NCI-H1930 (cell line): Measurements from ENCODE around the gene FAM171A1.
"Not testable (repeated sequence)": the region's sequence is repeated elsewhere in the genome, so short reads cannot be mapped to it uniquely, and the experiment has no call there.

Experiments used
- DNase-seq, 2 experiments: peaks; one replicate each; lab custom pipeline; 2025; lab: John Stamatoyannopoulos, UW

FAM171A1 gene

DNA sequence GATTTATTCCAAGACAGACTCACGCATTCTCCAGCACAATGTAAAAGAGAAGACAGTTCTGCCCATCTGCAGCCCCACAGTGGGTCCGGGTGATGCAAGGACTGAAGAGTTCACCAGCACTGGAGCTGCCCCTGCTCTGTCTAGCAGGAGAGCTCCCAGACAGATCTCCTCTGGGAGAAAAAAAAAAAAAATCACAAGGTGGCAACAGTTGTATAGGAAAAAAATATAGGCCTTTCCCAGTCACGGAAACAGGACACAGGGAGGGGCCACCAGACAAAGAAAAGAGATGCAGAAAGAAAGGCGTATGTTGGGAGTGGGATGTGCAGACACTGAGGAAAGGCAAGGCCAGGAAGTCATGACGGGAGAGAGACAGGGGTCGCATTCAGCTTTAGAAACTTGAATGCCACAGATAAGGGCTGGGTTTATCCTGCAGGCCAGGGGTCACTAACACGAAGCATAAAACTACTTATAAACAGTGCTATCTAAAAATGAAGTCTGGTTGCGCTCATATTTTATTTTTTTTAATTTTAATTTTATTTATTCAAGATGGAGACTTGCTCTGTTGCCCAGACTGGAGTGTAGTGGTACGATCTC is 54.1 kb downstream of the FAM171A1 start:
- no peak for DNase-seq

DNA sequence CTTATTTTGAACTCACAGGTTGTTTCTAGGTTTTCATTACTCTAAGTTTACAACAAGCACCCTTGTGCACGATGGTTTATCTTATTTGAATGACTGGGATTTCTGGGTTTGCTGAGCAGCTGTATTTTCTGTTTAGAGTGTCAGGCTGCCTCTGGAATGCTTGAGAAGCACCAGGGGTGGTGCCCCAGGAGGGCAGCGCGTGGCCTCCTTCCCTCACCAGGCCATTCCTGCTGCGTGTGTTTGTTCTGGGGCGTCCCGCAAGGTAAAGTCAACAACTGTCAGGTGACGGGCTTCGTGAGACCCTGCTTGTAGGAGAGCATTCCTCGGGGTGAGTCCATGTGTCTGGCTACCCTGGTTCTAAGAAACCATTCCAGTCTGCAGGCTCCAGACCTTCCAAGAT is 54.9 kb downstream of the FAM171A1 start:
- DNase-seq = no peak

DNA sequence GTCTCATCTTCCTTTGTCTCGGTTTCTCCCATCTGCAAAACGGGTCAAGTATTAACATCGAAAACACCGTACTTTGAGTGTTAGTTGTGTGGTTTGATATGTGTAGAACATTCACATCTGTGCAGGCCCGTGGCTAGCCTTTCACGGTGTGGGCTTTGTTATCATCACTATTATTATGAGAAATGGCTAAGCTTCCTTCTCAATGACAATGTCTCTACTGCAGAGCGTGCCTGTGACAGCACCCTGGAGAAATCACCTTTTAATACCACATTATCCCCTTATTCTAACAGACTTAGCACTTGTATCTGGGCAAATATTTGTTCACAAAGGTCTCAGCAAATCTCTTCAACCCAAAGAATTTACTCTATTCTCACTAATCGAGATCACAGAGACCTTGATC is 55.8 kb downstream of the FAM171A1 start:
- no peak for DNase-seq

DNA sequence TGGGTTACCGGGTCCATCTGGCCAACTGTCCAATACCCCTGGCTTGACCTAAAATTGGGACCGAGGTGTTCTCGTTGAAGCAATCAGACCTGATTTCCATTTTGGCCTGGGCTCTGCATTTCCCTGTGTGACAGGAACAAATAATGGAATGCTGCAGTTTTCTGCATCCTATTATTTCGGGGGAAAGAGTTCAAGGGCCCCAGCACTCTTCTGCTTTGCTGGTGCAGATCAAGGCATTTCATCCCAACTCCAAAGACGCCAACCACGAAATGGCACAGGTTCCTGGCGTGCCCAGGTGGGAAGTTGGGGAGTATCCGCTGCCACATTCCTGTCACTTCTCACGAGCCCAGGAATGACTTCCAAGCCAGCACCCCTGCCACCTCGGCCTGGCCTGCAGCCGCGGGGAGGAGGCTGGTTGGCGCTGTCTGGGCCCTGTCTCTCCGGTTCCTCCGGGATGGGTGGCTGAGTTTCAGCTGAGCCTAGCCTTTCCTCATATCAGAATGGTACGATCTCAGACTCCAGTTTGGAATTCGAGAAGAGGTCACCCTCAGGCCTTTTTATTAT is 56.5 kb downstream of the FAM171A1 start:
- no peak for DNase-seq

DNA sequence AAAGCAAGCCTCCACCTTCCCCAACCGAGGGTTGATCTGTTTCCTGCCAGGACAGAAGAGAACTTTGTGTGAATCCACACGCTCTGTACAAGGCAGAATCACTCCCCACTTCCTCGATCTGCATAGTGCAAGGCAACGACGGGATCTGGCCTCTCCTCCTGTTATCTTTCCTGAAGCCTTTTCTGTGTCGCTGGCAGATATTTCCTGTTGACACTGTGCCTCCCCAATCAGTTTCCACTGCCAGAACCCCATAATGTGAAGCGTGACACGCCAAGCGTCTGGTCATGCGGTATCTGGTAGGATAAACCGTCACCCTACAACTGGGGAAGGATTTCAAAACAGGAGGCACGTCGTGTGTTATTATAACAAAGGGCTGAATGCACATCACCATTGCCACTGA is 57.2 kb downstream of the FAM171A1 start:
- DNase-seq = no peak

DNA sequence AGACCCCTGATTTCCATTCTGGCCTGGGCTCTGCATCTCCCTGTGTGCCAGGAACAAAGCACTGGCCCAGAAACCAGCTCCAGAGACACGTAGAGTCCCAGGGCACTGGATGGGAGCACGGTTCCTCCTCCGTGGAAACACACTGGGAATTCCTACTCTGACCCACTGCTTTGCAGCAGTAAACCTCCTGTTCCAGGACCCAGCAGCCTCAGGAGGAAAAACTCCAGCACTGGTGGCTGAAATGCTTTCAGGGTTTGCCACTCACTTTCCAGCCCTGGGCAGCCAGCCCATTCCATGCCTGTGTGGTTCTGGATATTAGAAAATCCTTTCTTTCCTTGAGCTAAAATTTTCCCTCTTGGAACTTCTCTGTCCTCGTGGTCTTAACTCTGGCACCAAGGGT is 58.0 kb downstream of the FAM171A1 start:
- DNase-seq = no peak

DNA sequence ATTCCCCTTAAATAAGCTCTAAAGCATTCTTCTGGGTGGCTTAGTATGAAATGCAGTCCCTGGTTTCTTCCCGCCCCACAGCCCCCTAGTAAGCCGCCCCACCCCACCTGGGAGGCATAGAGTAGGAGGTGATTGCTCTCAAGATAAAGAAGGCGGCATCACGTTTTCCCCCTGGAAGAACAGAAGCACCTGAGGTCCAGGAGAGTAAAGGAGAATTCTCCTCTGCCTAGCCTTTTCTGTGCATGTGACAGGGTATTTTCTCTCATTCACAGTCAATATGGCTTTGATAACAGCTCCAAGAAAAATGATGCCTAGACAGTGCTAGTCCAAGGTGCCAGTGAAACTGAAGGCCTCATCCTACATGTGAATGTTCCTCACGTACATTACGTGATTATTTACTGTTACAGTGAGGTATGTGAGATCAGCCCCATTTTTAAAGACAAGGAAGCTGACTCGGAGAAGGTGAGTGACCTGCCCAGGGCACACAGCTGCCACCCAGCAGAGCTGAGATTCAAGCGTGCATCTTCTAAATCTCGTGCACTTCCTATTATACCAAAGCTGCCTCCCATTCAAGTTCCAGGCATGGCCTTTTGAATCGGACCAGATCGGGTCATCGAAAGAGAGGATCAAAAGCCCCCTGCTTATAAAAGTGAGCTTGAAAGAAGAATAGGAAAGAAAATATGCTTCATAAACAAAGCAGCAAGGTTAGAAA is 59.4 kb downstream of the FAM171A1 start:
- DNase-seq = no peak

DNA sequence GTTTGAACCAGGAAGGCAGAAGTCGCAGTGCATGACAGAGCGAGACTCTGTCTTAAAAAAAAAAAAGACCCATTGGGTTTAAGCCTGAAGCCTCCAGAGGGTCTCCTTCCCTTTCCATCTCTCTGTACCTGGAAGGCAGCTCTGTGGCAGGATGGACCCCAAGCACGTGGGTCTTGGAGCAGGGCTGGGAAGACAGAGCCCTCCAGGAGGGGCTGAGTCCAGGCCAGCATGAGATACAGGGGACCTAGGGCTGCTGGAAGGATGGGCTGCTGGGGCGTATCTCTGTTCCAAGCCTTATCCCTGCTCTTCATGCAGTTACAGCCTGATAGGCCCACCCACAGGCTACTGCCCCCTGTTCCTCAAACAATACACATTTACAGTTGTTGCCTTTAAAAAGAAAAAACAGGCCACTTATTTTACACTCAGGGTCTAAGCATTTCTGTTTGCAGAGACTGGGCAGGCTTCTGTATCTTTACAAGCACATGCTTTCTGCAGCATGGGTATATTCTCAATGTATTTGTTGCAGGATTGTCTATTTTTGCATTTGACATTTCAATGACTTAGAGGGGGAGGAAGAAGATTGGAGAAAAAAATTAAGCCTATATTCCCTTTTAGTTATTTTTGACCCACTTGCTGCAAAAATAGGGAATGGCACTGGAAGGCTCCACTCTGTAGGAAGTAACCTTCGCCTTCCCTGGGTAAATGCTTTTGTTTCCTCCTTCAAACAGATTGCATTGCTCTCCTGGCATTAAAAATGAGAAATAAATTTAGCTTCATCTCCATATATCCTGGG is 60.1 kb downstream of the FAM171A1 start:
- no peak for DNase-seq

DNA sequence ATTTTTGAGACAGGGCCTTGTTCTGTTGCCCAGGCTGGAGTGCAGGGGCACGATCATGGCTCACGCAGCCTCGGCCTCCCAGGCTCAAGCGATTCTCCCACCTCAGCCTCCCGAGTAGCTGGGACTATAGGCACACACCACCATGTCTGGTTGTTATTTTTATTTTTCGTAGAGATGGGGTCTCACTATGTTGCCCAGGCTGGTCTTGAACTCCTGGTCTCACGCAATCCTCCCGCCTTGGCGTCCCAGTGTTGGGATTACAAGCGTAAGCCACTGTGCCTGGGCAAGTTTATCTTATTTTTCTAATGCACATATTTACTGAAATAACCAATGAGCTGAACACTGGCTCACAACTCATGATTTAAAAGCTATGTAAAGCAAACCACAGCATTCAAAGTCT is 61.9 kb downstream of the FAM171A1 start:
- no peak for DNase-seq

DNA sequence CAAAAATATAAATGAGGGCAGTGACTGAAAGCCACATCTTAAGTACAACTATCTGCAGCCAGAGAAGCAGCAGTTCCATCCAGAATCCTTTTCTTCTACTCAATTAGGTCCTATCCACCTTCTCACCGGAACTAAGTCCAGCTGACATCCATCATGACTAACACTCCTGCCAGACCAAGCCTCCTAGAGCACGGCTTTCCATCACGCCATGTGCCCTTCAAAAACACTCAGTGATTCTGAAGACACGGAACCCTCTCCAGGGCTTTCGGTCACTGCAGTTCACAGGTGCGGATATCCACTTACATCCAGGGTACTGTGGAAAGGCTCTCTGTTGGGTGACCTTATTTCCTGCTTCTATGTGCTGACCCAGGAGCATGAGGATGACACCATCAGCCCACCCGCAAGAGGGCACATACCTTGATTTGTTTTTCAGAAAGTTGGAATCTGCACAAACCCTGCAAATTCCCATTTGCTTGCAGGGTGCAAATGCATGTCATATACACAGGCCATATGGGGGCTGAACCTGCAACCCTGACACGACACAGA is 64.3 kb downstream of the FAM171A1 start:
- DNase-seq = no peak

DNA sequence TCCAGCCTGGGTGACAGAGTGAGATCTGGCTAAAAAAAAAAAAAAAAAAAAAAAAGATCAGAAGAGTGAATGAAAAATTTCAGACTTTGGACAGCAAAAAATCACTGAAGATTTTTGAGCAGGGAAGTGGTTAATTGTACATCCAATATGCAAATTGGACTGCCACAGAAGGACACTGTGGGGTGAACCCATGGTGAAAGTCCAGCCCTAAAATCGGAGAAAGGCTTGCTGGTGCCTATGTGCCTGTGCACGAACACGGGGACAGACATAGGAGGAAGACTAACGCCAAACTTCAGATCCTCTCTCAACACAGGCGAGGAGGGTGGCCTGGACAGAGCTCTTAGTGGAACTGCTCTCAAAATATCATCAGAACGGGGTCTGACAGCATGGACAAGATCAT is 65.5 kb downstream of the FAM171A1 start:
- DNase-seq = no peak

DNA sequence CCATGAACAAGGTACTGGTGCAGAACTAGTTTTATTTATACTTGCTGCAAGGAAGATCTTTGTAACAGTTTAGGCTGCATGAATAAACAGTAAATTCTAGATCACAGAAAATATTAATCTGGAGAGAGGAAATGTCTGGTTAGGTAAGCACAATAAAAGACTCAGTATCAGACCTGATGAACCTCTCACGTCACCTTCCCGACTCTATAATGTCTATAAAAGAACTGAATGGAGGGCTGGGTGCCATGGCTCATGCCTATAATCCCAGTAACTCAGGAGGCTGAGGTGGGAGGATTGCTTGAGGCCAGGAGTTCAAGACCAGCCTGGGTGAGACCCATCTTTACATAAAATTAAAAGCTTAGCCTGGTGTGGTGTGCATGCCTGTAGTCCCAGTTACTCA is 65.9 kb downstream of the FAM171A1 start:
- no peak for DNase-seq

DNA sequence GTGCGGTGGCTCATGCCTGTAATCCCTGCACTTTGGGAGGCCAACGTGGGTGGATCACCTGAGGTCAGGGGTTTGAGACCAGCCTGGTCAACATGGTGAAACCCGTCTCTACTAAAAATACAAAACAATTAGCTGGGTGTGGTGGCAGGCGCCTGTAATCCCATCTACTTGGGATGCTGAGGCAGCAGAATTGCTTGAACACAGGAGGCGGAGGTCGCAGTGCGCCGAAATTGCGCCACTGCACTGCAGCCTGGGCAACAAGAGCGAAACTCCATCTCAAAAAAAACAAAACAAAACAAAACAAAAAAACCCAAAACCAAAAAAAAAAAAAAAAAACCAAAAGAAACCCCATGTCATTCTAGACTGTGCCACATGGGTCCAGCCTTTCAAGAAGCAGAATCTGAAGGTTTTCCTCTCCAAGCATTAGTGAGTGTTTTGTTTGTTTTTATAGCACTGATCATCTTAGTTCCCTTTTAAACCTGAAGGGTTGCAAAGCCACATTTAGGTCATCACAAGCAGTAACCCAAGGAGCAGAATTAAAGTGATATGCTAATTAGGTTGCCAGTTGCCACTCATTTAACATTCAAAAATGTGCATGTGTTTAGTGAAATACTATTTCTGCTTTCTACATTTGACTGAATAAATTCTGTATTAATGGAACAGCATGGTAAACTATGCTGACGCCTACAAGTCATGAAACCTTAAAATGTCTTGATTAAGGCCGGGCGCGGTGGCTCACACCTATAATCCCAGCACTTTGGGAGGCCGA is 68.7 kb downstream of the FAM171A1 start:
- DNase-seq = not testable (repeated sequence)

DNA sequence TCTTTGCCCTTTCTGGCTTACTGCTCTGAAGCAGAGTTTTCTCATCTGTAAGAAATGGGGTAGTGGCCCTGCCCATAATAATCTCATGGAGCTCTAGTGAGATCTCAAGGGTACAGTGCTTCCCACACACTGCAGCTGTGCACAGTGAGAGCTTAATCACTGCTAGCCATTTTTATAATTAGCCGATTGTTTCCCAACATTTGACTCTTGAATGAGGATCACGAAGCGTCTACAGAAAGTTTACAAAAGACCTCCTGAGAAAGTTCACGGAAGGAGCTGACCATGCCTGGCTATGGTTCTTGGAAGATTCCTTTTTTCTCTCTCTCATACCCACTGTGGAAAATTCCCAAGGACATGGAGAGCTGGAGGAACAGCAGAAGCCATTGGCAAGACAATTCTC is 70.4 kb downstream of the FAM171A1 start:
- no peak for DNase-seq

DNA sequence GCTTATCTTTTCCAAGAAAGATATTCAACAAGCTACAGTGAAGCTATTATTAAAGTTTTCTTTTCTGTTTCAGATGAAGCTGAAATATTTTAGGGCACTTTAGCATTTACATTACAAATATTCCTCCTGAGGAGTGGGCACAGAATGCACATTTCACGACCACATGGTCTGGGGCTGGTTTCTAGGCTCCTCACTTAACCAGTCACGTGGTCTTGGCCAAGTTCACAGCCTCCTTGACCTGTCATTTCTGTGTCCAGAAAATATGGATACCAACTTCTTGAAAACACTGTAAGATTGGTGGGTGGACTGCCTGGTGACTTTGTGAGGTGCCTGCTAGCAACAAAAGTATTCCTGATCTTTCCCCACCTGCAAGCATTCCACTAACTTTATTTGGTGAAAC is 70.9 kb downstream of the FAM171A1 start:
- DNase-seq = no peak

DNA sequence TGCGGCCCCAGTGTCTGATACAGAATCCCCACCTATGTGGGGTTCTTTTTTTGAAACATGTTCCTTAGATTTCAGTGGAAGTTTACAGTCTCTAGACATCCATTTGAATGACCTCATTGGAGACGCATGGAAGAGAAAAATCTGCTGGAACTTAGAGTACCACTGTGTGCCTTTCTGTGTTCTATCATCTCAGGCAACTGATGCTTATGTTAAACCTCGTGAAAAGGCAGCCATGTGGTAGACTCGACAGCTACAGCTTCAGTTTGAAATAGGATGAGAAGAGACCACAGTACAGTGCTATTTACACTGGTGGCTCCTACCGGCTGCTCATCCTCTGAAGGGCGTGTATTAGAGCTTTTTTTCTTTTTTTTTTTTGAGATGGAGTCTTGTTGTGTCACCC is 74.4 kb downstream of the FAM171A1 start:
- no peak for DNase-seq

DNA sequence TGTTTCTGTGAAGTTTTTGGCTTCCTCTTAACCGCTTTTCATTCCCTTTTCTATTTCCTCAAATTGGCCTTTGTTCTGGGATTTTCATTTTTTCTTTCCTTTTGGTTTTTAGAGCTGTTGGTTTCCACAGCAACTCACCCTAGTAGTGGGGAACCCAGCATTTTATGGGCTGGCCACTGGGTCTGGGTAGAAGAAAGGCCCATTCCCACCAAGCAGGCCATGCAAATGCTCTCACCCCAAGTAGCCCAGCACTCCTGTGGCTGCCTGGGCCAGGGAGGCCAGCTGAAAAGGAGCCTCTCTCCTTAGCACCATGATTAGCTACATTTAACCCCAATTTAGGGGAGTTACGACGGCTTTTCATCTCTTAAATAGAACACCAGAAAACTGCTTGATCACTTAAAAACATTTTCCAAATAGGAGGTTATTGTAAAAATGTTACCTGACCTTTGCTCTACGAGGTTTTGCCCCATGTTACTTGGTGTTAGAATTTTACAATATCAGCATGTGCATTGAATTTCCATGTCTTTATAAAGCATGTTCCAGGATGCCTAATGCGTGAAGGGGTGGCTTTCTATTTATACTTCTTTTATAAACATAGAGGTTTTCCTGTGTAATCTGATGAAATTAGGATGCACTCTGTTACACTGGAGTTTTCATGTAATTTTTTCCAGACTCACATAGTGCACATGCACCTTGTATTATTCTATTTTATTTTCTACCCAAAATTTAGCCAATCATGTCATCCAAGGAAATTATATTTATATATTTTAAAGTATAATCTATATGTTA is 75.4 kb downstream of the FAM171A1 start:
- no peak for DNase-seq

DNA sequence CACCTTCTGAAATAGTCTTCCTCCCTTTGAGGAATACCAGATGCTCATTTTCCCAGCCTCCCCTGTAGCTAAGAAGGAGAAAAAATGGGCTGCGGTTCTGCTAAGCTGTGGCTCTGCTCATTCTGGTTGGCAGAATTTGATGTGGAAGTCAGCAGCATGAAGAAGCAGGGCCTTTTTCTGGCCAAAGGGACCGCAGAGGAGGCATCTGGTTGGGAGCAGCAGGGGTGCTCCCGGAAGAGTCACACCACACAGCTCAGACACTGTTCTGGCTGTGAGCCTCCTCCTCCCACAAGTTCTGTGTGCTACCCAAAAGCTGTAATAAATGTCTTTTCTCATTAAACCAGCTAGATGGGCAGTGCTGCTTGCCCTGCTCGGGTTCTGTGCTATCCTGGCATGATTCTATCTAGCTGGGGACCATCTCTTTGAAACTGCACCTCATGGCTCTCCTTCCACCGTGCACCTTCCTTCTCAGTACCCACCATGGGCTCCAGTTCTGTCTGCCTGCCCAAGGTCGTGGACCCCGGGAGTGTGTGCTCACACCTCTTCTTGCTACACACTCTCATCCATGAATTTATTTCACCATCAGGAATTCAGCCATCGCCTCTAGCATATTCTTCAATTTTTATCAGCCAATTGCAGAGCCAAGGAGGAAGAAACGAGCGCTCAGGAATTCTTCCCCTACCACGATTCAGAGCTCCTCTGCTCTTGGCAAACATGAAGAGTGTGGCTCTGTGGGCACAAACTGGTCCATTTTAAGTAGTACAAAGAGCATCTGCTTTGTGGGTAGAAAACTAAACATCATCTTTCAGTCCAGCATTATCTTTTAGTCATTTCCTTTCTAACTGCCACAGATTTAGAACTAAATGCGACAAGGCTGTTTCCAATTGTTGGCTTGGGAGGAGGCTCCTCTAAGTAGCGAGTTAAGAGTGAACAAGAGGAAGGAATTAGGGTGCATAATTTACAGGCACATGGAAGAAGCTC is 76.9 kb downstream of the FAM171A1 start:
- no peak for DNase-seq

DNA sequence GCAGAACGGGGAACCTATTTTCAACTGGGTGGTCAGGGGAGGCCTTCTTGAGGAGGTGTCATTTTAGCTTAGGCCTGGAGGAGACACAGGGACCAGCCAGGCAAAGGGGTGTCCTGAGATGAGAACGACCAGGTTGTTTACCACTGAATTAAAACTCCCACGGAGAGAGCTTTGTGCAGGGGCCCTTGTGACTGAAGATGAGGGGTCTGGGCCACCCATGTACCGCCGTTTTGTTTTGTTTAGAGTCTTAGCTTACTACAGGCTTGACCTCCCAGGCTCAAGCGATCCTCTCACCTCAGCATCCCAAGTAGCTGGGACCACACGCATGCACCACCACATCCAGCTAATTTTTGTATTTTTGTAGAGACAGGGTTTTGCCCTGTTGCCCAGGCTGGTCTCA is 80.4 kb downstream of the FAM171A1 start:
- DNase-seq = no peak

DNA sequence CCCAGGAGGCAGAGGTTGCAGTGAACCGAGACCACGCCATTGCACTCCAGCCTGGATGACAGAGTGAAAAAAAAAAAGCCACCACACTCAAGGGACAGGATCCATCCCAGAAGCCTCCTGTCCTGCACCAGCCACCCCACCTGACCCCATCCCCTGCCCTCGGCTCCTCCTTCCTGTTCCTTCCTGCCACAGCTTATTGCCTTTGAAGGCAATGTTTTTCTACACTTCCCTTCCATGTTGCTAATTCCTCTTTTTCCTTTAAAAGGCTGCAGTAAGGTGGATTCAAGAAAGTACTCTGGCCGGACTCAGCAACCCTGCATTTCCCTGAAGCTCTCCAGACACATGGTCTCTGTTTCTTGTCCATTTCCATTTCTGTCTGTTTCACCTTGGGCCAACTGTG is 80.9 kb downstream of the FAM171A1 start:
- no peak for DNase-seq
